Ascending aorta (tissue), 2 donors: ENCODE results near the gene BTF3L4. TPM values are rescaled to one million over a fixed set of nuclear protein-coding genes. Genes with fewer than 3 reads are reported as not detected.

Experiments used
- DNase-seq, 2 donors: peaks; one replicate each; pipeline ENCODE4 v3.0.0-alpha.2; 2019; ENCODE audit warnings: low spot score in 2 of 2
- H3K27ac ChIP-seq, 2 donors: fragments of 200-600 bp; sonication (generic); one replicate each; pipeline ENCODE4 v1.5.1; 2016 to 2017; ENCODE audit warnings: mild to moderate bottlenecking in 1 of 2
- H3K27me3 ChIP-seq: fragments of 200-600 bp; sonication (generic); one replicate; pipeline ENCODE4 v1.5.1; 2017
- H3K36me3 ChIP-seq, 2 donors: fragments of 200-600 bp; sonication (generic); one replicate each; pipeline ENCODE4 v1.5.1; 2016
- H3K4me1 ChIP-seq, 2 donors: fragments of 200-600 bp; sonication (generic); one replicate each; pipeline ENCODE4 v1.5.1; 2016 to 2017; ENCODE audit warnings: mild to moderate bottlenecking in 1 of 2
- H3K4me3 ChIP-seq, 2 donors: fragments of 200-600 bp; sonication (generic); one replicate each; pipeline ENCODE4 v1.5.1; 2016 to 2017; ENCODE audit warnings: mild to moderate bottlenecking in 1 of 2
- H3K9me3 ChIP-seq, 2 donors: fragments of 200-600 bp; sonication (generic); one replicate each; pipeline ENCODE4 v1.5.1; 2016
- CTCF ChIP-seq, 3 experiments: fragments of 200-600 bp in 2 of 3; fragments of 450-650 bp in 1 of 3; sonication (generic) in 2 of 3; IDR thresholded peaks; one replicate each; pipeline ENCODE4 v1.5.1; 2016 to 2019; ENCODE audit warnings: antibody characterized with exemption in 3 of 3, mild to moderate bottlenecking in 1 of 3, moderate library complexity in 1 of 3
- intact Hi-C: fragments of 100-400 bp; cut with DNase I; formaldehyde crosslinking; loops from one replicate; pipeline ENCODE4 v1.15.1; 2023
- total RNA-seq: library from RNA; depleted of rRNA; stranded (reverse); fragments of >200 nt; gene quantifications from one replicate; pipeline ENCODE4 v1.1.0, GENCODE V29; 2016

BTF3L4 gene
- 39.9 TPM for total RNA-seq

DNA sequence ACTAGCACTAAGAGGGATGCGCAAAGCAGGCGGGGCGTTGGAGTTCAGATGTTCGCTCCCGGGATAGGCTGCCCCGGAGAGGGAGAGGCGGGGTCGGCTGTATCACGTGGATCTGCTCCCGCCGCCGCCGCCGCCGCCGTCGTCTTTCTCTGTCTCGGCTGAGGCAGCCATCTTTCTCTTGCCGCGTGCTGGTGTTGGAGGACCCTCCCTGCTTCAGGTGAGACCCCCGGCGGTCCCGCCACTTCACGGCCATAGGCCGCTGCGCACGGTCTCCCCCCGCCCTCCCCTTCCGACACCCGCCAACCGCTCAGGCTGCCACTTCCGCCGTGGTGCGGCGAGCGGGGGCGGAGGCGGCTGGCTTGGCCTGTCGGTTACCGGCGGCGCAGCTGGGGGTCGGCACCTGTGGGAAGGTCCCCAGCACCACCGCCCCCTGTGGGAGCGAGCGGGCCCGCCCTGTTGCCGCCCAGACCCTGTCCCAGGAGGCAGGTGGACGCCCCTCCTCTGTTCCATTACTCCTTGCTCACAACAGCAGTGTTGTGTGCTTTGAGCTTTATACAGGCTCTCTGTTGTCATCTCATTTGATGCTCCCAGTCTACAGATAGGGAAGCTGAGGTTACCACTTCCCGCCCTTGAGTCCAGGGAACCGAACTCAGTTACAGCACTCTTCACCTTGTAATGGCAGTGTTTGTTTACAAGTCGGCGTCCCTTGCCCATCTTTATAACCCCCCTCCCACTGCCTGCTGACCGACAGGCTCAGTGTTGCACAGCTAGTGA, at the start of gene BTF3L4:
TSS of gene BTF3L4 (plus strand) at position 133 of the 774 bp plus-strand sequence. CDS start 3,553 bp downstream, outside the sequence.
- Histone ChIP-seq H3K27ac (peak within 1 kb of the TSS; percentile 91 to 95), H3K9me3 (no peaks in the 10 kb centered on the region), H3K4me3 (peak within 1 kb of the TSS; percentile 84 to 90), H3K36me3 (peaks cover 5 to 19% of the 10 kb centered on the region in 2 donors), H3K27me3 (no peaks in the 10 kb centered on the region), H3K4me1 (peaks cover 3 to 17% of the 10 kb centered on the region in 2 donors)
- TF ChIP-seq CTCF (IDR thresholded peaks at IDR 0.05), result no peak
- peak; percentile 85 to 97 for DNase-seq
- intact Hi-C loops, result loop anchor here (1.0 to 10.0 kb wide), 6 partner anchors 23 to 1092 kb away; partner anchors contain the start of genes CC2D1B, EPS15, FAF1 and KTI12

GRCh38 chr1:52007215-52008002, 48.7 kb upstream of the BTF3L4 start:
- no peak for TF ChIP-seq CTCF (IDR thresholded peaks at IDR 0.05)
- Histone ChIP-seq H3K4me3 (no peak overlapping the region), H3K27ac (no peak overlapping the region), H3K4me1 (peaks cover 0 to 3% of the 10 kb centered on the region in 2 donors), H3K9me3 (no peaks in the 10 kb centered on the region), H3K36me3 (no peaks in the 10 kb centered on the region), H3K27me3 (no peaks in the 10 kb centered on the region)
- DNase-seq, result no peak
- intact Hi-C loops, result no loop called here

- no peaks in the 10 kb centered on the region for H3K9me3 ChIP-seq
- no peak overlapping the region for H3K4me3 ChIP-seq
- DNase-seq, result no peak
- peaks cover 0 to 3% of the 10 kb centered on the region in 2 donors for H3K4me1 ChIP-seq
- no peaks in the 10 kb centered on the region for H3K27me3 ChIP-seq
- intact Hi-C loops, result no loop called here
- no peak for TF ChIP-seq CTCF (IDR thresholded peaks at IDR 0.05)
- no peak overlapping the region for H3K27ac ChIP-seq
- no peaks in the 10 kb centered on the region for H3K36me3 ChIP-seq
Measured at GRCh38 chr1:52008071-52008809, 47.9 kb upstream of the BTF3L4 start.

GRCh38 chr1:52022133-52022532, 34.0 kb upstream of the BTF3L4 start:
- Histone ChIP-seq H3K27ac (no peak overlapping the region), H3K4me3 (no peak overlapping the region), H3K36me3 (peaks cover 34 to 65% of the 10 kb centered on the region in 2 donors), H3K9me3 (no peaks in the 10 kb centered on the region), H3K4me1 (no peaks in the 10 kb centered on the region), H3K27me3 (no peaks in the 10 kb centered on the region)
- no peak for DNase-seq
- no peak for TF ChIP-seq CTCF (IDR thresholded peaks at IDR 0.05)
- intact Hi-C loops, result no loop called here

DNA sequence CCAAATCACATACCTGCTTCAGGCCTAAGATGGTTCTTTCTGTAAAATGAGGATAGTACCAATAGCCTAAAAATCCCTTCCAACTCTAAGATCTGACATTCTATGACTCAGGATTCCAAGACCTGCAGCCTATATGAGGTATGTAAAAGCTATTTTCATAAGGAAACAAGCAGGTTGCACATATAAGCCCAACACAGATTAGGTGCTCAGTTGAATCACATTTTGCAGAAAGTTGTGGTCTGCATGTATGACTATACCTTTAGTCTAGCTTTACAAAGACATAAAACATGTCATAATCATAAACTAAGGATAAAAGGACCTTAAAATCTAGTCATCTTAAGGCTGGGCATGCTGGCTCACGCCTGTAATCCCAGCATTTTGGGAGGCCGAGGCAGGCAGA, 29.8 kb upstream of the BTF3L4 start:
- no peaks in the 10 kb centered on the region for H3K27me3 ChIP-seq
- peaks cover 0 to 4% of the 10 kb centered on the region in 2 donors for H3K4me1 ChIP-seq
- no peak for DNase-seq
- intact Hi-C loops, result no loop called here
- H3K36me3 ChIP-seq, result peaks cover 28 to 51% of the 10 kb centered on the region in 2 donors
- no peaks in the 10 kb centered on the region for H3K9me3 ChIP-seq
- no peak overlapping the region for H3K4me3 ChIP-seq
- no peak overlapping the region for H3K27ac ChIP-seq
- no peak for TF ChIP-seq CTCF (IDR thresholded peaks at IDR 0.05)
